Spleen (tissue), 7 donors: ENCODE data around the gene MASTL.

Experiments
- CTCF ChIP-seq, 11 experiments: fragments of 200-600 bp in 7 of 11; fragments of 450-650 bp in 4 of 11; sonication (generic) in 4 of 11; IDR thresholded peaks in 8 of 11; conservative IDR thresholded peaks in 3 of 11; 1 replicate in 7 of 11; 2 replicates in 4 of 11; pipeline versions ENCODE4 v1.4.0 to v1.8.0; 2016 to 2021; ENCODE audit warnings: antibody characterized with exemption in 11 of 11, inconsistent platforms in 4 of 11, mild to moderate bottlenecking in 1 of 11
- POLR2AphosphoS5 ChIP-seq, 3 donors: sonication (generic); formaldehyde crosslinking; IDR thresholded peaks; one replicate each; pipeline ENCODE4 v1.5.1; 2017; ENCODE audit warnings: antibody characterized with exemption in 3 of 3
- donor health status: DM: no; HTN: no; CAD: no; lungs with moderate emphysema.
- donor health status: DM: no; HTN: no; CAD: no.
- donor health status: DM: no; HTN: no; CAD: no.

- no peak for TF ChIP-seq CTCF (IDR thresholded peaks at IDR 0.05 in 8 of 11, conservative IDR thresholded peaks at IDR 0.05 in 3 of 11)
- no peak for TF ChIP-seq POLR2AphosphoS5 (IDR thresholded peaks at IDR 0.05)
These were observed 70.6 kb downstream of the MASTL start for GRCh38 chr10:27225642-27226257.
